HepG2 (cell line): ENCODE data around the gene CCDC86. TPM values are rescaled to one million over a fixed set of nuclear protein-coding genes. Genes with fewer than 3 reads are reported as not detected.

ENCODE experiments used
- ADNP ChIP-seq: sonication (generic); formaldehyde crosslinking; IDR thresholded peaks from 2 replicates; pipeline ENCODE4 v1.4.0; 2020; ENCODE audit warnings: missing genetic modification reagents
- ATF7 ChIP-seq, 2 experiments: fragments of 450-650 bp in 1 of 2; sonication (generic) in 1 of 2; formaldehyde crosslinking in 1 of 2; IDR thresholded peaks; 2 replicates each; pipeline versions ENCODE4 v1.4.0 to v1.6.1; 2016 to 2020; ENCODE audit warnings: antibody characterized with exemption in 1 of 2, mild to moderate bottlenecking in 1 of 2, missing genetic modification reagents in 1 of 2
- CBX5 ChIP-seq: sonication (generic); formaldehyde crosslinking; IDR thresholded peaks from 2 replicates; pipeline ENCODE4 v1.4.0; 2020; ENCODE audit warnings: missing genetic modification reagents, borderline replicate concordance
- GABPA ChIP-seq, 2 experiments: IDR thresholded peaks; 2 replicates each; pipeline ENCODE4 v1.6.1; 2011 to 2016; ENCODE audit warnings: low read depth in 2 of 2, low read length in 1 of 2, missing biosample characterization in 1 of 2, missing genetic modification characterization in 1 of 2
- GTF3A ChIP-seq: sonication (generic); formaldehyde crosslinking; conservative IDR thresholded peaks from 2 replicates; pipeline ENCODE4 v1.4.0; 2020; ENCODE audit warnings: mild to moderate bottlenecking, missing genetic modification reagents
- HDAC2 ChIP-seq: sonication (generic); formaldehyde crosslinking; IDR thresholded peaks from 2 replicates; pipeline ENCODE4 v1.4.0; 2020; ENCODE audit warnings: missing genetic modification reagents
- KLF15 ChIP-seq: sonication (generic); formaldehyde crosslinking; IDR thresholded peaks from 2 replicates; pipeline ENCODE4 v1.8.1; 2023; ENCODE audit warnings: borderline replicate concordance, mild to moderate bottlenecking, inconsistent platforms, missing genetic modification reagents, mixed read lengths
- MIER2 ChIP-seq: IDR thresholded peaks from 2 replicates; pipeline ENCODE4 v1.6.1; 2016; ENCODE audit warnings: missing biosample characterization, missing genetic modification reagents
- MLLT10 ChIP-seq: sonication (generic); formaldehyde crosslinking; IDR thresholded peaks from 2 replicates; pipeline ENCODE4 v1.4.0; 2020; ENCODE audit warnings: missing genetic modification reagents
- MTA3 ChIP-seq: sonication (generic); formaldehyde crosslinking; IDR thresholded peaks from 2 replicates; pipeline ENCODE4 v1.4.0; 2020; ENCODE audit warnings: missing genetic modification reagents
- NRL ChIP-seq: sonication (generic); formaldehyde crosslinking; IDR thresholded peaks from 2 replicates; pipeline ENCODE4 v1.5.0; 2020; ENCODE audit warnings: missing genetic modification reagents, mild to moderate bottlenecking, moderate library complexity, borderline replicate concordance
- PHF5A ChIP-seq: IDR thresholded peaks from one replicate; pipeline ENCODE4 v1.6.1; 2018; ENCODE audit warnings: low read depth, missing genetic modification reagents; ENCODE audit not compliant: unreplicated experiment
- REPIN1 ChIP-seq: sonication (generic); formaldehyde crosslinking; IDR thresholded peaks from 2 replicates; pipeline ENCODE4 v1.8.0; 2022; ENCODE audit warnings: missing genetic modification reagents, low read depth, mild to moderate bottlenecking, borderline replicate concordance
- SPEN ChIP-seq: sonication (generic); formaldehyde crosslinking; IDR thresholded peaks from 2 replicates; pipeline ENCODE4 v1.5.1; 2020; ENCODE audit warnings: low read depth, mild to moderate bottlenecking, missing genetic modification reagents
- TAF1 ChIP-seq: sonication (generic); formaldehyde crosslinking; IDR thresholded peaks from 2 replicates; pipeline ENCODE4 v1.4.0; 2020; ENCODE audit warnings: missing genetic modification reagents
- XBP1 ChIP-seq: sonication (generic); formaldehyde crosslinking; IDR thresholded peaks from 2 replicates; pipeline ENCODE4 v1.5.0; 2020; ENCODE audit warnings: missing genetic modification reagents
- ZMYM2 ChIP-seq: sonication (generic); formaldehyde crosslinking; IDR thresholded peaks from 2 replicates; pipeline ENCODE4 v1.8.0; 2022; ENCODE audit warnings: mild to moderate bottlenecking, missing genetic modification reagents
- ZNF18 ChIP-seq: sonication (generic); formaldehyde crosslinking; IDR thresholded peaks from 2 replicates; pipeline ENCODE4 v1.8.0; 2022; ENCODE audit warnings: mild to moderate bottlenecking, missing genetic modification reagents; ENCODE audit not compliant: insufficient replicate concordance
- ZNF652 ChIP-seq: IDR thresholded peaks from 2 replicates; pipeline ENCODE4 v1.6.1; 2016; ENCODE audit warnings: low read depth, borderline replicate concordance
- ZNF674 ChIP-seq: sonication (generic); formaldehyde crosslinking; IDR thresholded peaks from 2 replicates; pipeline ENCODE4 v1.5.0; 2020; ENCODE audit warnings: low read depth, mild to moderate bottlenecking, missing genetic modification reagents
- ZNF776 ChIP-seq: sonication (generic); formaldehyde crosslinking; IDR thresholded peaks from 2 replicates; pipeline ENCODE4 v1.4.0; 2020; ENCODE audit warnings: mild to moderate bottlenecking, missing genetic modification reagents
- ZNF777 ChIP-seq: sonication (generic); formaldehyde crosslinking; IDR thresholded peaks from 2 replicates; pipeline ENCODE4 v1.4.0; 2020; ENCODE audit warnings: missing genetic modification reagents
- polyA plus RNA-seq, 8 experiments: library from polyadenylated mRNA; depleted of rRNA in 3 of 8; stranded (reverse) in 7 of 8; unstranded in 1 of 8; fragments of >200 nt; fragmentation: Illumina TruSeq in 4 of 8; extraction: Trizol in 4 of 8; gene quantifications; 2 replicates each; pipeline versions ENCODE4 v1.2.1 to v1.2.3, GENCODE V29; 2011 to 2016; ENCODE audit warnings: low read depth in 4 of 8, missing spikeins in 1 of 8, mixed read lengths in 1 of 8; ENCODE audit not compliant: insufficient read depth in 1 of 8
- total RNA-seq, 5 experiments: library from RNA; depleted of rRNA; stranded (reverse); fragments of >200 nt; fragmentation: Illumina TruSeq; extraction: Trizol; gene quantifications; 2 replicates each; pipeline ENCODE4 v1.2.3, GENCODE V29; 2016; ENCODE audit warnings: low read depth in 1 of 5
- TF ChIP-seq, protein P1 (sequence below): sonication (generic); formaldehyde crosslinking; IDR thresholded peaks from 2 replicates; pipeline ENCODE4 v1.4.0; 2020; ENCODE audit warnings: missing genetic modification reagents
- TF ChIP-seq, protein P2 (sequence below): IDR thresholded peaks from 2 replicates; pipeline ENCODE4 v1.6.1; 2012; ENCODE audit warnings: inconsistent platforms
- TF ChIP-seq, protein P3 (sequence below): sonication (generic); formaldehyde crosslinking; conservative IDR thresholded peaks from 2 replicates; pipeline ENCODE4 v1.8.0; 2022; ENCODE audit warnings: mild to moderate bottlenecking, moderate library complexity, missing genetic modification reagents

CCDC86 gene
- total and polyA plus RNA-seq, 2 of the 13 experiments (the other 11 are each of a cell fraction or from before 2014, with no cell fraction given) = 33.8 to 37.6 TPM

- no peak for TF ChIP-seq GTF3A (CRISPR knock-in tag)
- TF ChIP-seq, protein P1, sequence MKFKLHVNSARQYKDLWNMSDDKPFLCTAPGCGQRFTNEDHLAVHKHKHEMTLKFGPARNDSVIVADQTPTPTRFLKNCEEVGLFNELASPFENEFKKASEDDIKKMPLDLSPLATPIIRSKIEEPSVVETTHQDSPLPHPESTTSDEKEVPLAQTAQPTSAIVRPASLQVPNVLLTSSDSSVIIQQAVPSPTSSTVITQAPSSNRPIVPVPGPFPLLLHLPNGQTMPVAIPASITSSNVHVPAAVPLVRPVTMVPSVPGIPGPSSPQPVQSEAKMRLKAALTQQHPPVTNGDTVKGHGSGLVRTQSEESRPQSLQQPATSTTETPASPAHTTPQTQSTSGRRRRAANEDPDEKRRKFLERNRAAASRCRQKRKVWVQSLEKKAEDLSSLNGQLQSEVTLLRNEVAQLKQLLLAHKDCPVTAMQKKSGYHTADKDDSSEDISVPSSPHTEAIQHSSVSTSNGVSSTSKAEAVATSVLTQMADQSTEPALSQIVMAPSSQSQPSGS (CRISPR knock-in tag) = peak; percentile 82; the same call in 1 of the 2 replicates
- no peak for TF ChIP-seq MTA3 (CRISPR knock-in tag)
- TF ChIP-seq, protein P2, sequence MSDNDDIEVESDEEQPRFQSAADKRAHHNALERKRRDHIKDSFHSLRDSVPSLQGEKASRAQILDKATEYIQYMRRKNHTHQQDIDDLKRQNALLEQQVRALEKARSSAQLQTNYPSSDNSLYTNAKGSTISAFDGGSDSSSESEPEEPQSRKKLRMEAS = peak; percentile 100
- peak; percentile 94 for TF ChIP-seq ATF7 (IDR thresholded peaks at IDR 0.05)
- TF ChIP-seq ATF7 (CRISPR knock-in tag; IDR thresholded peaks at IDR 0.05) = peak; percentile 84; the same call in 1 of the 2 replicates
- peak; percentile 23; the same call in 1 of the 2 replicates for TF ChIP-seq ZMYM2 (CRISPR knock-in tag)
- TF ChIP-seq CBX5 = peak; percentile 50; the same call in 1 of the 2 replicates
- TF ChIP-seq REPIN1 (CRISPR knock-in tag) = peak; percentile 88; the same call in 1 of the 2 replicates
- TF ChIP-seq MIER2 (CRISPR knock-in tag) = no peak
- no peak for TF ChIP-seq ZNF777 (CRISPR knock-in tag)
- TF ChIP-seq, protein P3, sequence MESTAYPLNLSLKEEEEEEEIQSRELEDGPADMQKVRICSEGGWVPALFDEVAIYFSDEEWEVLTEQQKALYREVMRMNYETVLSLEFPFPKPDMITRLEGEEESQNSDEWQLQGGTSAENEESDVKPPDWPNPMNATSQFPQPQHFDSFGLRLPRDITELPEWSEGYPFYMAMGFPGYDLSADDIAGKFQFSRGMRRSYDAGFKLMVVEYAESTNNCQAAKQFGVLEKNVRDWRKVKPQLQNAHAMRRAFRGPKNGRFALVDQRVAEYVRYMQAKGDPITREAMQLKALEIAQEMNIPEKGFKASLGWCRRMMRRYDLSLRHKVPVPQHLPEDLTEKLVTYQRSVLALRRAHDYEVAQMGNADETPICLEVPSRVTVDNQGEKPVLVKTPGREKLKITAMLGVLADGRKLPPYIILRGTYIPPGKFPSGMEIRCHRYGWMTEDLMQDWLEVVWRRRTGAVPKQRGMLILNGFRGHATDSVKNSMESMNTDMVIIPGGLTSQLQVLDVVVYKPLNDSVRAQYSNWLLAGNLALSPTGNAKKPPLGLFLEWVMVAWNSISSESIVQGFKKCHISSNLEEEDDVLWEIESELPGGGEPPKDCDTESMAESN (CRISPR knock-in tag) = no peak
- 0 out of 2 replicates have a peak, but pooled peaks have one; percentile 22 for TF ChIP-seq ZNF652 (CRISPR knock-in tag)
- peak; percentile 92 for TF ChIP-seq HDAC2
- TF ChIP-seq ADNP (CRISPR knock-in tag) = no peak
- peak; percentile 60; the same call in 1 of the 2 replicates for TF ChIP-seq ZNF776 (CRISPR knock-in tag)
- no peak for TF ChIP-seq PHF5A
- no peak for TF ChIP-seq KLF15 (CRISPR knock-in tag)
- TF ChIP-seq GABPA (IDR thresholded peaks at IDR 0.05; ENCODE audit: low read depth, low read length) = no peak
- peak; percentile 80 for TF ChIP-seq GABPA (CRISPR knock-in tag; IDR thresholded peaks at IDR 0.05; ENCODE audit: low read depth)
- no peak for TF ChIP-seq ZNF674
- no peak for TF ChIP-seq XBP1 (CRISPR knock-in tag)
- TF ChIP-seq NRL (CRISPR knock-in tag) = peak; percentile 87
- TF ChIP-seq MLLT10 = no peak
- TF ChIP-seq ZNF18 = no peak
- TF ChIP-seq TAF1 (CRISPR knock-in tag) = peak; percentile 78; the same call in 1 of the 2 replicates
- peak; percentile 91 for TF ChIP-seq SPEN (CRISPR knock-in tag)
Measured at GRCh38 chr11:60841797-60842667, at the start of gene CCDC86 (continued).
